Activated naive CD4-positive, alpha-beta T cell treated with anti-CD3 and anti-CD28 coated beads, Interleukin-2, amount 10 ng/mL, durations not matched to agents 7 days and 5 days (primary cell): ENCODE measurements around the gene FAM227A.

ENCODE experiments used
- CTCF ChIA-PET: fragments of 350-600 bp; sonication (Branson Sonifier 250); formaldehyde crosslinking; loops from one replicate; lab custom pipeline; 2021; ENCODE audit warnings: antibody characterized with exemption; lab: Charles Lee
- DNase-seq: peaks from one replicate; pipeline ENCODE4 v3.0.0-alpha.2; 2020
- H3K27ac Mint-ChIP-seq: one replicate; pipeline ENCODE4 v1.8.0; 2021; ENCODE audit warnings: mild to moderate bottlenecking, moderate library complexity, mixed read lengths
- H3K27me3 Mint-ChIP-seq: one replicate; pipeline ENCODE4 v1.8.0; 2021; ENCODE audit warnings: mild to moderate bottlenecking, mixed read lengths
- H3K36me3 Mint-ChIP-seq: one replicate; pipeline ENCODE4 v1.8.0; 2021; ENCODE audit warnings: mixed read lengths
- H3K4me1 Mint-ChIP-seq: one replicate; pipeline ENCODE4 v1.8.0; 2021; ENCODE audit warnings: mixed read lengths
- H3K4me3 Mint-ChIP-seq: one replicate; pipeline ENCODE4 v1.8.0; 2021; ENCODE audit warnings: mild to moderate bottlenecking, moderate library complexity, mixed read lengths
- H3K9me3 Mint-ChIP-seq: one replicate; pipeline ENCODE4 v1.8.0; 2021; ENCODE audit warnings: mixed read lengths

The FAM227A gene

GRCh38 chr22:38567531-38568285 is 88.5 kb downstream of the FAM227A start:
- DNase-seq: no peak
- Mint-ChIP-seq H3K9me3 (no peaks in the 10 kb centered on the region), H3K4me1 (peaks cover 22% of the 10 kb centered on the region), H3K36me3 (peaks cover 1% of the 10 kb centered on the region), H3K4me3 (no peak overlapping the region), H3K27me3 (no peaks in the 10 kb centered on the region), H3K27ac (no peak overlapping the region)
- CTCF ChIA-PET: interaction anchor here (1.6 kb wide), 1 partner anchor 72 kb away, joined by 3 read pairs; no protein-coding TSS in a partner anchor

DNA sequence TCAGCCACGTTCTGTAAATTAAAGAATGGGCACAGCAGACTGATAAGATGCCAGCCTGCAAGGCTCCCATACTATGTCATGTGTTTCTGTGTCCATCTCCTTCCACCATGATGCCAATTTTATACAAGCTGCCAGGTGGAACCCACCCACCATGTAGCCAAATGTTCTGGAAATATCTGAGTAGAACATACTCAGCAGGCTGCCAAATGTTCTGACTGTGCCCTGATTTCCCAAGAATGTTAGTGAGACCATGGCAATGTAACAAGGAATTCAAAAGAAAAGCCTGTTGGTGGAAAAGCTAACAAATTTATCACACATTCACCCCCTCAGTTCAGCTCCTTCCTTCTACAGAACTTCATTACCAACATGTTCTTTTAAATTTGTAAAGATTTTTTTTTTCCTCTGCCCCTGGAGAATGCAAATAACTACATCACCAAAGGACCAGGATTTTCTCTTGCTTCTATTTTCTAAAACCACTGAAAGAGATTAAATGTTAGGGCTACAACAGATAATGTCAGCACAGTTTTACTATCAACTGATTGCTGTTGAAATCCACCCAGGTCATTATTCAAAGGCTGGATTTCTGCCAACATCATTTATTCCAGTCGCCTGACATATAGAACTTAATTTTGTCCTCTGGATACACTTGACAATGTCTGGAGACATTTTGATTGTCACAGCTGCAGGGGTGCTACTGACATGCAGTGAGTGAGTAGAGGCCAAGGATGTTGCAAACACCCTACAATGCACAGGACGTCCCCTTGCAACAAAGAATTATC is 89.3 kb downstream of the FAM227A start:
- Mint-ChIP-seq H3K4me3 (no peak overlapping the region), H3K36me3 (peaks cover 1% of the 10 kb centered on the region), H3K27ac (no peak overlapping the region), H3K27me3 (no peaks in the 10 kb centered on the region), H3K4me1 (peaks cover 22% of the 10 kb centered on the region), H3K9me3 (no peaks in the 10 kb centered on the region)
- DNase-seq: no peak
- CTCF ChIA-PET: interaction anchor here (0.9 to 1.6 kb wide), 2 partner anchors 71 to 154 kb away, joined by 3 to 5 read pairs; no protein-coding TSS in a partner anchor

GRCh38 chr22:38565441-38565840 is 90.8 kb downstream of the FAM227A start:
- Mint-ChIP-seq H3K9me3 (no peaks in the 10 kb centered on the region), H3K36me3 (peaks cover 1% of the 10 kb centered on the region), H3K27ac (no peak overlapping the region), H3K4me1 (peaks cover 9% of the 10 kb centered on the region), H3K4me3 (no peak overlapping the region), H3K27me3 (no peaks in the 10 kb centered on the region)
- DNase-seq: no peak
- CTCF ChIA-PET: no interaction called here

GRCh38 chr22:38564669-38565068 is 91.5 kb downstream of the FAM227A start:
- Mint-ChIP-seq H3K27me3 (no peaks in the 10 kb centered on the region), H3K4me1 (peaks cover 6% of the 10 kb centered on the region), H3K27ac (no peak overlapping the region), H3K36me3 (peaks cover 3% of the 10 kb centered on the region), H3K4me3 (no peak overlapping the region), H3K9me3 (no peaks in the 10 kb centered on the region)
- DNase-seq: no peak
- CTCF ChIA-PET: no interaction called here

DNA sequence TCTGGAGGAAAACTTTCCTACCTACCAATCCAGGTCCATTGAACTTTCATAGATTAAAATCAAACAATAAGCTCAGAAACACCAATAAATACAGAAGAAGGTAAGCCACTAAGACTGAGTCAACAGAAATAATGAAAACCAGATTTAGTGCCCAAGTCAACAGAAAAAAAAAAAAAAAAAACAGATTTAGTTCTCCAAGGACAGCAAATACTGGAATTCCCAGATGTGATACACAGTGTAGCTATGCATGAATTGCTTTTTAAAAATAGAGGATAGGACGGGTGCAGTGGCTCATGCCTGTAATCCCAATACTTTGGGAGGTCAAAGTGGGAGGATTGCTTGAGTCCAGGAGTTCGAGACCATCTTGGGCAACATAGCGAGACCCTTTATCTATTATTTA is 101.9 kb downstream of the FAM227A start:
- H3K27ac Mint-ChIP-seq: no peak overlapping the region
- H3K4me3 Mint-ChIP-seq: no peak overlapping the region
- H3K36me3 Mint-ChIP-seq: peaks cover 1% of the 10 kb centered on the region
- no peaks in the 10 kb centered on the region for H3K4me1 Mint-ChIP-seq
- CTCF ChIA-PET: interaction anchor here (0.7 kb wide), 1 partner anchor 30 kb away, joined by 4 read pairs; no protein-coding TSS in a partner anchor
- H3K9me3 Mint-ChIP-seq: no peaks in the 10 kb centered on the region
- H3K27me3 Mint-ChIP-seq: no peaks in the 10 kb centered on the region
- no peak for DNase-seq

DNA sequence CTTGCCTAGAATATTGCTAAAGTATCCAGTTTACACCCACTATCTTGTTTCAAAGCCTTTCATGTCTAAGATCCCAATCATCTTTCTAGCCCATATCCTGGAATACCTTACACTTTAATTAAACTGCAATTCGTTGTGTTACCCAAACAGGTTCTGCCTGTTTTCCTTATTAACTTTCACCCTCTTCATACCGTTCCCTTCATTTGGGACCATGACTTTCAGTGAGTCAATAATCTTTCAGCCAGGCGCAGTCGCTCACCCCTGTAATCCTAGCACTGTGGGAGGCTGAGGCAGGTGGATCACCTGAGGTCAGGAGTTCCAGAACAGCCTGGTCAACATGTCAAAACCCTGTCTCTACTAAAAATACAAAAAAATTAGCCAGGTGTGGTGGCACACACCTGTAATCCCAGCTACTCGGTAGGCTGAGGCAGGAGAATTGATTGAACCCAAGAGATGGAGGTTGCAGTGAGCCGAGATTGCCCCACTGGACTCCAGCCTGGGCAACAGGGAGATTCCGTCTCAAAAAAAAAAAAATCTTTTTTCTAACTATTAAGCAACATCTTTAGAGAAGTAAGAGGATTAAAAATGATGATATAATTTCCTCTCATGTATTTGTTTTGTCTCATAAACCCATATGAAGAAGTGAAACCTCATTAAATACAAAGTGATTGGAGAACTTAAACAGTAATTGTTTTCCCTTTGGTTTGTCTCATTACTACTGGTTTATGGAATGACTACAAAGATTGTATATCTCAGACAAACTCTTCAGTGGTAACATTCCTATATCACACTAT is 106.9 kb downstream of the FAM227A start:
- no peak for DNase-seq
- Mint-ChIP-seq H3K36me3 (peaks cover 11% of the 10 kb centered on the region), H3K4me3 (no peak overlapping the region), H3K27ac (no peak overlapping the region), H3K4me1 (no peaks in the 10 kb centered on the region), H3K9me3 (peaks cover 4% of the 10 kb centered on the region), H3K27me3 (no peaks in the 10 kb centered on the region)
- CTCF ChIA-PET: no interaction called here

DNA sequence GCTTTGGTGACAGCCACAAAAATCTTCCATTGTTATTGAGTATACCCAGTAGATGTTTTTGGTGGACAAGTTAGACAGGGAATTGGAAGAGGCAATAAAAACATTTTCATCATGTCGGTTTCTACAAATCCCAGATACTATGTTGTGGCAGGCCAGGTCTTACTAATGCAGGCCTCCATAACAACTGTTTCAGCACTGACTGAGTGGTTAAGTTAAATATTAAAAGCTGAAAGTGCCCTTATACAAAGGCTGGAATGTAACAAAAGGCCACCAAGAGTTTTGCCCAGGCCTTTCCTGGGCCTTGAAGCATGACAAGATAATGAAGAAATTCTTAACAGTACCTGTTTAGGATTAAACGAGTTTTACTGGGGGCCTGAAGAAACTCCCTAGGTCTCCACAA is 115.5 kb downstream of the FAM227A start:
- Mint-ChIP-seq H3K27ac (no peak overlapping the region), H3K27me3 (no peaks in the 10 kb centered on the region), H3K36me3 (peaks cover 28% of the 10 kb centered on the region), H3K4me1 (no peaks in the 10 kb centered on the region), H3K9me3 (peaks cover 20% of the 10 kb centered on the region), H3K4me3 (no peak overlapping the region)
- no peak for DNase-seq
- CTCF ChIA-PET: no interaction called here

DNA sequence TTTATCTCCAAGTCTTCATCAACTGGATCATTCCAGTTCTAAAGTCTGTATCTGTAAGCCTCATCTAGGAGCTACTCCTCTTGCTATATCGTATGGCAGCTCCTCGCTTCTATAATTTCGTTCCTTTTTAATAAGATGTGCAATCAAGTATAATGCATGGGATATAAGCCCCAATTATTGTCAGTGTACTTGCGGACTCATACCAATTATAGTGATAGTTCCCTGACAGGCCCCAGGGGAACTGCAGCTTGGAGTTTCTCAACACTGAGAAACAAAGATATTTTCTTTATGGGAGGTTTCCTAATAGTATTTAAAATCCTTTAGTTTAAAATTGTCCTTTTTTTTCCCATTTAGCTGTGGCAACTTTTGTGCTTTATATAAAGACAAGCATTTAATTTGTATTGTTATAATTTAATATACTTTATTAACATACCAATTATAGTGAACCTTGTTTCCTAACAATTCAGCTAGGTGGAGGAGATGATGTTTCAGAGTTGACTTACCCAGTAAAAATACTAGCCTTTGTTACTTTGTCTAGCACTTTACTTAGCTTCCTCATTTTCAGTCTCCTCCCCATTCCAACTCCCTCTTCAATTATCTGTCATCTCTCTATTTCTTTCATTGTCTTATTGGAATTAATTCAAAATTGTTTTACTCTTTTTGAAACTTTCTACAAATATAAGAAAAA is 124.8 kb downstream of the FAM227A start:
- Mint-ChIP-seq H3K36me3 (peaks cover 1% of the 10 kb centered on the region), H3K9me3 (no peaks in the 10 kb centered on the region), H3K4me1 (peaks cover 18% of the 10 kb centered on the region), H3K27ac (peak overlapping the region; percentile 85), H3K27me3 (no peaks in the 10 kb centered on the region), H3K4me3 (peak overlapping the region; percentile 17)
- CTCF ChIA-PET: interaction anchor here (0.7 to 1.2 kb wide), 2 partner anchors 10 to 41 kb away, joined by 3 read pairs; no protein-coding TSS in a partner anchor
- DNase-seq: no peak
